Loucy (cell line): ENCODE data around the gene DNAH9.

Source experiments
- H2AFZ ChIP-seq: fragments of 200-600 bp; sonication (generic); 2 replicates; pipeline ENCODE4 v1.6.0; 2016; ENCODE audit warnings: antibody characterized with exemption, mild to moderate bottlenecking, low read length, moderate library complexity
- H3F3A ChIP-seq: fragments of 200-600 bp; 2 replicates; pipeline ENCODE4 v1.6.0; 2016; ENCODE audit warnings: antibody characterized with exemption, low read depth, mild to moderate bottlenecking
- H3K27me3 ChIP-seq: fragments of 200-600 bp; sonication (generic); 2 replicates; pipeline ENCODE4 v1.6.1; 2014; ENCODE audit warnings: low read length, mild to moderate bottlenecking; ENCODE audit not compliant: insufficient read depth, poor library complexity, severe bottlenecking
- H3K36me3 ChIP-seq: fragments of 200-600 bp; sonication (generic); 2 replicates; pipeline ENCODE4 v1.6.1; 2016; ENCODE audit warnings: low read length; ENCODE audit not compliant: insufficient read depth
- H3K4me1 ChIP-seq: fragments of 200-600 bp; sonication (generic); 2 replicates; pipeline ENCODE4 v1.5.1; 2014; ENCODE audit warnings: low read length, mild to moderate bottlenecking; ENCODE audit not compliant: insufficient read depth, poor library complexity, severe bottlenecking
- H3K4me2 ChIP-seq: fragments of 200-600 bp; sonication (generic); 2 replicates; pipeline ENCODE4 v1.6.0; 2014; ENCODE audit warnings: antibody characterized with exemption, low read length, low read depth, mild to moderate bottlenecking; ENCODE audit not compliant: poor library complexity, severe bottlenecking
- H3K4me3 ChIP-seq: fragments of 200-600 bp; sonication (generic); 2 replicates; pipeline ENCODE4 v1.5.1; 2014; ENCODE audit warnings: low read length, mild to moderate bottlenecking, mixed read lengths; ENCODE audit not compliant: poor library complexity, severe bottlenecking
- H3K79me2 ChIP-seq: fragments of 200-600 bp; sonication (generic); 2 replicates; pipeline ENCODE4 v1.6.1; 2014; ENCODE audit warnings: low read length; ENCODE audit not compliant: insufficient read depth
- H3K9ac ChIP-seq: fragments of 200-600 bp; sonication (generic); 2 replicates; pipeline ENCODE4 v1.6.0; 2014; ENCODE audit warnings: mild to moderate bottlenecking, low read depth, low read length, moderate library complexity; ENCODE audit not compliant: poor library complexity, severe bottlenecking
- H3K9me2 ChIP-seq: fragments of 200-600 bp; sonication (generic); replicated peaks from 2 replicates; pipeline ENCODE4 v1.6.1; 2016; ENCODE audit warnings: low read depth, low read length, mixed read lengths
- H3K9me3 ChIP-seq: fragments of 200-600 bp; sonication (generic); 2 replicates; pipeline ENCODE4 v1.6.1; 2014; ENCODE audit warnings: mild to moderate bottlenecking, antibody characterized with exemption, low read length, low read depth; ENCODE audit not compliant: insufficient read depth
- H4K20me1 ChIP-seq: fragments of 200-600 bp; sonication (generic); 2 replicates; pipeline ENCODE4 v1.6.0; 2014; ENCODE audit warnings: antibody characterized with exemption, low read length, mild to moderate bottlenecking; ENCODE audit not compliant: insufficient read depth, poor library complexity, severe bottlenecking
- CTCF ChIP-seq: fragments of 200-600 bp; sonication (generic); conservative IDR thresholded peaks from 2 replicates; pipeline ENCODE4 v1.5.1; 2014; ENCODE audit warnings: mild to moderate bottlenecking, antibody characterized with exemption, low read length
- EZH2phosphoT487 ChIP-seq: fragments of 200-600 bp; IDR thresholded peaks from 2 replicates; pipeline ENCODE4 v1.6.1; 2018; ENCODE audit warnings: antibody characterized with exemption, mild to moderate bottlenecking, moderate library complexity, borderline replicate concordance

DNAH9 gene

GRCh38 chr17:11805952-11806351 lies 207.7 kb downstream of the DNAH9 start:
- TF ChIP-seq EZH2phosphoT487, result no peak
- TF ChIP-seq CTCF, result no peak
- Histone ChIP-seq H3K4me2 (no peak overlapping the region), H3K4me3 (no peak overlapping the region), H3K79me2 (no peaks in the 10 kb centered on the region), H3K9me3 (no peaks in the 10 kb centered on the region), H4K20me1 (no peaks in the 10 kb centered on the region), H3K27me3 (no peaks in the 10 kb centered on the region), H2AFZ (no peak overlapping the region), H3F3A (no peaks in the 10 kb centered on the region), H3K9me2 (no peaks in the 10 kb centered on the region), H3K9ac (no peak overlapping the region), H3K4me1 (no peaks in the 10 kb centered on the region), H3K36me3 (no peaks in the 10 kb centered on the region)

- Histone ChIP-seq H3K9me3 (no peaks in the 10 kb centered on the region), H3K9ac (no peak overlapping the region), H3K36me3 (no peaks in the 10 kb centered on the region), H4K20me1 (no peaks in the 10 kb centered on the region), H3F3A (no peaks in the 10 kb centered on the region), H3K79me2 (no peaks in the 10 kb centered on the region), H3K27me3 (no peaks in the 10 kb centered on the region), H3K9me2 (no peaks in the 10 kb centered on the region), H3K4me3 (no peak overlapping the region), H3K4me1 (no peaks in the 10 kb centered on the region), H2AFZ (no peak overlapping the region), H3K4me2 (no peak overlapping the region)
- no peak for TF ChIP-seq CTCF
- TF ChIP-seq EZH2phosphoT487, result no peak
These were observed 209.3 kb downstream of the DNAH9 start for GRCh38 chr17:11807606-11808005.

- Histone ChIP-seq H3K36me3 (no peaks in the 10 kb centered on the region), H3K4me3 (no peak overlapping the region), H3K79me2 (no peaks in the 10 kb centered on the region), H2AFZ (no peak overlapping the region), H3K27me3 (no peaks in the 10 kb centered on the region), H3K4me2 (no peak overlapping the region), H4K20me1 (no peaks in the 10 kb centered on the region), H3F3A (no peaks in the 10 kb centered on the region), H3K9me2 (no peaks in the 10 kb centered on the region), H3K9ac (no peak overlapping the region), H3K4me1 (no peaks in the 10 kb centered on the region), H3K9me3 (no peaks in the 10 kb centered on the region)
- TF ChIP-seq CTCF, result no peak
These were observed 215.0 kb downstream of the DNAH9 start for GRCh38 chr17:11813278-11813677.
